OCI-LY1 (cell line): ENCODE data around the gene SMAD3.

Experiments used
- CTCF ChIP-seq: fragments of 200-600 bp; sonication (generic), shearing (Covaris generic); IDR thresholded peaks from 2 replicates; pipeline ENCODE4 v1.5.1; 2017; ENCODE audit warnings: mild to moderate bottlenecking, antibody characterized with exemption, low read length, moderate library complexity, mixed read lengths
- EZH2 ChIP-seq: fragments of 200-600 bp; sonication (generic), shearing (Covaris generic); IDR thresholded peaks from 2 replicates; pipeline ENCODE4 v1.8.0; 2017; ENCODE audit warnings: borderline replicate concordance, mixed run types, mild to moderate bottlenecking, antibody characterized with exemption, low read length, moderate library complexity, mixed read lengths

- TF ChIP-seq CTCF (no peak), EZH2 (no peak)
Observed at GRCh38 chr15:67142767-67143100, 77.3 kb downstream of the SMAD3 start.
